Measurements from ENCODE around the gene CFAP161. TPM values are rescaled to one million over a fixed set of nuclear protein-coding genes. Genes with fewer than 3 reads are reported as not detected.

The CFAP161 gene
- 0.39 TPM in 1 of 2 replicates, not detected in the other for total RNA-seq (2014; rRNA removed; shearing (Covaris generic))
- polyA plus RNA-seq (2015; cell fraction: cytosol; rRNA removed): not detected in 2 replicates
- polyA plus RNA-seq (2015; cell fraction: nucleus; rRNA removed): not detected in 2 replicates

- peak; percentile 30 for DNase-seq (ENCODE audit: low read depth)
Measured at GRCh38 chr15:81133782-81134461, at the start of gene CFAP161. CFAP161 (plus strand) TSS chr15:81134270; CDS start chr15:81134330, 60 bp downstream.

GRCh38 chr15:81084716-81085115 is 49.4 kb upstream of the CFAP161 start:
- no peak for DNase-seq (ENCODE audit: low read depth)

GRCh38 chr15:81085213-81085612 is 48.9 kb upstream of the CFAP161 start:
- DNase-seq (ENCODE audit: low read depth): no peak

GRCh38 chr15:81085898-81086297 is 48.2 kb upstream of the CFAP161 start:
- no peak for DNase-seq (ENCODE audit: low read depth)

- no peak for DNase-seq (ENCODE audit: low read depth)
Measured at GRCh38 chr15:81087066-81087465, 47.0 kb upstream of the CFAP161 start.

- no peak for DNase-seq (ENCODE audit: low read depth)
Measured at GRCh38 chr15:81087694-81088093, 46.4 kb upstream of the CFAP161 start.

GRCh38 chr15:81088470-81089013 is 45.5 kb upstream of the CFAP161 start:
- no peak for DNase-seq (ENCODE audit: low read depth)

GRCh38 chr15:81091889-81092558 is 42.0 kb upstream of the CFAP161 start:
- peak; percentile 91 for DNase-seq (ENCODE audit: low read depth)

GRCh38 chr15:81092559-81092902 is 41.5 kb upstream of the CFAP161 start:
- no peak for DNase-seq (ENCODE audit: low read depth)

GRCh38 chr15:81093961-81094360 is 40.1 kb upstream of the CFAP161 start:
- no peak for DNase-seq (ENCODE audit: low read depth)

- no peak for DNase-seq (ENCODE audit: low read depth)
Measured at GRCh38 chr15:81095690-81096365, 38.2 kb upstream of the CFAP161 start.

GRCh38 chr15:81096398-81096797 is 37.7 kb upstream of the CFAP161 start:
- DNase-seq (ENCODE audit: low read depth): no peak

GRCh38 chr15:81097116-81097889 is 36.8 kb upstream of the CFAP161 start:
- no peak for DNase-seq (ENCODE audit: low read depth)

GRCh38 chr15:81097890-81098280 is 36.2 kb upstream of the CFAP161 start:
- no peak for DNase-seq (ENCODE audit: low read depth)

GRCh38 chr15:81098349-81098748 is 35.7 kb upstream of the CFAP161 start:
- DNase-seq (ENCODE audit: low read depth): no peak

GRCh38 chr15:81098861-81099651 is 35.0 kb upstream of the CFAP161 start:
- no peak for DNase-seq (ENCODE audit: low read depth)

- DNase-seq (ENCODE audit: low read depth): no peak
Measured at GRCh38 chr15:81101894-81102815, 31.9 kb upstream of the CFAP161 start.

GRCh38 chr15:81103857-81104256 is 30.2 kb upstream of the CFAP161 start:
- DNase-seq (ENCODE audit: low read depth): no peak

GRCh38 chr15:81105545-81105944 is 28.5 kb upstream of the CFAP161 start:
- no peak for DNase-seq (ENCODE audit: low read depth)

Measured in HT1080 (cell line).